Measurements from ENCODE around the gene C1RL.
A peak's percentile ranks its signal among the peaks of the same experiment; 100 is the strongest.
"Not testable (repeated sequence)": the region's sequence is repeated elsewhere in the genome, so short reads cannot be mapped to it uniquely, and the experiment has no call there.

C1RL gene

GRCh38 chr12:7110661-7111060, 1.6 kb upstream of the C1RL start:
- no peak for TF ChIP-seq CTCF (IDR thresholded peaks at IDR 0.05; ENCODE audit: low read depth, low read length)
- no peak overlapping the region for H3K4me3 ChIP-seq (replicated peaks in 1 of 2; ENCODE audit: low read depth in 2 of 2, low read length in 2 of 2)
- no peak for DNase-seq (ENCODE audit: low read depth in 2 of 2)

GRCh38 chr12:7109572-7109920, 532 bp upstream of the C1RL start:
- TF ChIP-seq CTCF (IDR thresholded peaks at IDR 0.05; ENCODE audit: low read depth, low read length): no peak
- H3K4me3 ChIP-seq (replicated peaks in 1 of 2; ENCODE audit: low read depth in 2 of 2, low read length in 2 of 2): peak overlapping the region; percentile 66 to 78
- no peak for DNase-seq (ENCODE audit: low read depth in 2 of 2)

GRCh38 chr12:7108003-7108795, 815 bp downstream of the C1RL start:
- peak; percentile 82 to 83 for DNase-seq (ENCODE audit: low read depth in 2 of 2)
- peak overlapping the region; percentile 66 to 78 for H3K4me3 ChIP-seq (replicated peaks in 1 of 2; ENCODE audit: low read depth in 2 of 2, low read length in 2 of 2)
- no peak for TF ChIP-seq CTCF (IDR thresholded peaks at IDR 0.05; ENCODE audit: low read depth, low read length)

DNA sequence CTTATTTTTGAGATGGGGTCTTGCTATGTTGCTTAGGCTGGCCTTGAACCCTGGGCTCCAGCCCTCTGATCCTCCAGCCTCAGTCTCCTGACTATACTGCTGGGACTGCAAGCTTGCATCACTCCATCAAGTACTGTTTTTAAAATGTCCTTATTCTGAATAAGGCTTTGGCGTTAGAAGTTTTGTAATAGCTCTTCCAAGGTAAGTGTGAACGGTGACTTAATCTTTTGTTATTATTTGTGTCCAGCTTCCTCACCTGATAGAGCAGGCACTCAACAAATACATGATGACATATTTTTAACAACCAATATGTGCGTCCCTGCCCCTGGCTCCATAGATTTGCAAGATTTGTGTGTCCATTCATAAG, 1.4 kb downstream of the C1RL start:
- DNase-seq (ENCODE audit: low read depth in 2 of 2): peak in 1 of 2 donors; percentile 31
- H3K4me3 ChIP-seq (replicated peaks in 1 of 2; ENCODE audit: low read depth in 2 of 2, low read length in 2 of 2): peak overlapping the region; percentile 66 to 78
- no peak for TF ChIP-seq CTCF (IDR thresholded peaks at IDR 0.05; ENCODE audit: low read depth, low read length)

- peak overlapping the region in 1 of 2 donors; percentile 10 for H3K4me3 ChIP-seq (replicated peaks in 1 of 2; ENCODE audit: low read depth in 2 of 2, low read length in 2 of 2)
Observed at GRCh38 chr12:7107181-7107580, 1.8 kb downstream of the C1RL start.

GRCh38 chr12:7106082-7106481, 2.9 kb downstream of the C1RL start:
- DNase-seq (ENCODE audit: low read depth in 2 of 2): no peak
- H3K4me3 ChIP-seq (replicated peaks in 1 of 2; ENCODE audit: low read depth in 2 of 2, low read length in 2 of 2): no peak overlapping the region
- TF ChIP-seq CTCF (IDR thresholded peaks at IDR 0.05; ENCODE audit: low read depth, low read length): no peak

More at GRCh38 chr12:7107181-7107580, 1.8 kb downstream of the C1RL start:
- DNase-seq (ENCODE audit: low read depth in 2 of 2): not testable (repeated sequence)

GRCh38 chr12:7103837-7104584, 5.0 kb downstream of the C1RL start:
- H3K4me3 ChIP-seq (replicated peaks in 1 of 2; ENCODE audit: low read depth in 2 of 2, low read length in 2 of 2): no peak overlapping the region
- no peak for DNase-seq (ENCODE audit: low read depth in 2 of 2)
- no peak for TF ChIP-seq CTCF (IDR thresholded peaks at IDR 0.05; ENCODE audit: low read depth, low read length)

Measured in cardiac fibroblast (primary cell).